OCI-LY1 (cell line): Measurements from ENCODE around the gene FRMD1.

Source experiments
- H2AFZ ChIP-seq: fragments of 200-600 bp; sonication (generic), shearing (Covaris generic); 2 replicates; pipeline ENCODE4 v1.6.0; 2014; ENCODE audit warnings: antibody characterized with exemption, mild to moderate bottlenecking, low read length
- H3F3A ChIP-seq: fragments of 200-600 bp; sonication (generic), shearing (Covaris generic); 2 replicates; pipeline ENCODE4 v1.6.0; 2014; ENCODE audit warnings: mild to moderate bottlenecking, antibody characterized with exemption, low read length, moderate library complexity; ENCODE audit not compliant: insufficient read depth
- H3K27ac ChIP-seq: fragments of 200-600 bp; sonication (generic); 2 replicates; pipeline ENCODE4 v1.5.1; 2014; ENCODE audit warnings: low read length, mixed run types, mild to moderate bottlenecking, low read depth; ENCODE audit not compliant: poor library complexity, severe bottlenecking
- H3K27me3 ChIP-seq: fragments of 200-600 bp; sonication (generic); 2 replicates; pipeline ENCODE4 v1.6.0; 2014; ENCODE audit warnings: antibody characterized with exemption, mild to moderate bottlenecking, low read length, moderate library complexity; ENCODE audit not compliant: insufficient read depth
- H3K36me3 ChIP-seq: fragments of 200-600 bp; sonication (generic); 2 replicates; pipeline ENCODE4 v1.6.1; 2014; ENCODE audit warnings: mild to moderate bottlenecking, antibody characterized with exemption, low read length, moderate library complexity, mixed read lengths; ENCODE audit not compliant: insufficient read depth
- H3K4me1 ChIP-seq: fragments of 200-600 bp; sonication (generic); 2 replicates; pipeline ENCODE4 v1.5.1; 2014; ENCODE audit warnings: mild to moderate bottlenecking, low read length, moderate library complexity; ENCODE audit not compliant: insufficient read depth, severe bottlenecking
- H3K4me2 ChIP-seq: fragments of 200-600 bp; sonication (generic), shearing (Covaris generic); 2 replicates; pipeline ENCODE4 v1.6.1; 2014; ENCODE audit warnings: low read length
- H3K4me3 ChIP-seq: fragments of 200-600 bp; sonication (generic); 2 replicates; pipeline ENCODE4 v1.5.1; 2014; ENCODE audit warnings: low read length, low read depth, mild to moderate bottlenecking, mixed read lengths; ENCODE audit not compliant: poor library complexity, severe bottlenecking
- H3K79me2 ChIP-seq: fragments of 200-600 bp; shearing (Covaris generic); 2 replicates; pipeline ENCODE4 v1.6.1; 2016; ENCODE audit warnings: mixed run types, low read length, mixed read lengths; ENCODE audit not compliant: insufficient read depth
- H3K9ac ChIP-seq: fragments of 200-600 bp; sonication (generic), shearing (Covaris generic); 2 replicates; pipeline ENCODE4 v1.6.1; 2014; ENCODE audit warnings: mild to moderate bottlenecking, low read length, mixed read lengths
- H3K9me2 ChIP-seq: fragments of 200-600 bp; sonication (generic), shearing (Covaris generic); 2 replicates; pipeline ENCODE4 v1.6.1; 2014; ENCODE audit warnings: low read depth, mild to moderate bottlenecking, low read length, mixed read lengths
- H3K9me3 ChIP-seq: fragments of 200-600 bp; shearing (Covaris generic); 2 replicates; pipeline ENCODE4 v1.6.1; 2014; ENCODE audit warnings: low read length, mixed read lengths
- H4K20me1 ChIP-seq: fragments of 200-600 bp; sonication (generic), shearing (Covaris generic); 2 replicates; pipeline ENCODE4 v1.6.0; 2016; ENCODE audit warnings: mild to moderate bottlenecking, low read length; ENCODE audit not compliant: insufficient read depth
- CTCF ChIP-seq: fragments of 200-600 bp; sonication (generic), shearing (Covaris generic); IDR thresholded peaks from 2 replicates; pipeline ENCODE4 v1.5.1; 2017; ENCODE audit warnings: mild to moderate bottlenecking, antibody characterized with exemption, low read length, moderate library complexity, mixed read lengths
- EZH2 ChIP-seq: fragments of 200-600 bp; sonication (generic), shearing (Covaris generic); IDR thresholded peaks from 2 replicates; pipeline ENCODE4 v1.8.0; 2017; ENCODE audit warnings: borderline replicate concordance, mixed run types, mild to moderate bottlenecking, antibody characterized with exemption, low read length, moderate library complexity, mixed read lengths

FRMD1 gene

DNA sequence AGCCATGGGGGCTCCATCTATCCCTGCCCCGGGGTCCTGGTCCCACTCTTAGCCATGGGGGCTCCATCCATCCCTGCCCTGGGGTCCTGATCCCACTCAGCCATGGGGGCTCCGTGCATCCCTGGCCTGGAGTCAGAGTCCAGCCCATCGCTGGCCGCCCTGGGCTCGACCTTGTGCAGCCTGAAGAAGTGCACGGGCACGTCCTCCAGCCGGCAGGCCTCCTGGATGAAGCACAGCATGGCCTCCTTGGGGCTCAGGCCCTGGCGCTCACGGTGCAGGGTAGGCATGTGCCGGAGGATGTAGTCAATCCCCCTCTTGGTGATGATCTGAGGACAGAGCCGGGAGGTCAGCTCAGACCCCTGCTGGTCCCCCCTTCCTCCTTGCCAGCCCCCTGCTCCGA is 15.6 kb downstream of the FRMD1 start:
- Histone ChIP-seq H3K4me1 (no peaks in the 10 kb centered on the region), H3F3A (no peaks in the 10 kb centered on the region), H3K4me2 (no peak overlapping the region), H3K36me3 (no peaks in the 10 kb centered on the region), H3K9me3 (no peaks in the 10 kb centered on the region), H3K9me2 (no peaks in the 10 kb centered on the region), H2AFZ (no peak overlapping the region), H3K4me3 (no peak overlapping the region), H3K27me3 (no peaks in the 10 kb centered on the region), H3K79me2 (no peaks in the 10 kb centered on the region), H4K20me1 (no peaks in the 10 kb centered on the region), H3K9ac (no peak overlapping the region), H3K27ac (no peak overlapping the region)
- no peak for TF ChIP-seq CTCF
- no peak for TF ChIP-seq EZH2

GRCh38 chr6:168062346-168063289 is 16.4 kb downstream of the FRMD1 start:
- Histone ChIP-seq H3K36me3 (no peaks in the 10 kb centered on the region), H3K27me3 (no peaks in the 10 kb centered on the region), H3K4me1 (no peaks in the 10 kb centered on the region), H3K4me2 (no peak overlapping the region), H3K9ac (no peak overlapping the region), H4K20me1 (no peaks in the 10 kb centered on the region), H3K9me2 (no peaks in the 10 kb centered on the region), H3F3A (no peaks in the 10 kb centered on the region), H2AFZ (no peak overlapping the region), H3K79me2 (no peaks in the 10 kb centered on the region), H3K4me3 (no peak overlapping the region), H3K9me3 (no peaks in the 10 kb centered on the region), H3K27ac (no peak overlapping the region)
- TF ChIP-seq EZH2, result no peak
- no peak for TF ChIP-seq CTCF

DNA sequence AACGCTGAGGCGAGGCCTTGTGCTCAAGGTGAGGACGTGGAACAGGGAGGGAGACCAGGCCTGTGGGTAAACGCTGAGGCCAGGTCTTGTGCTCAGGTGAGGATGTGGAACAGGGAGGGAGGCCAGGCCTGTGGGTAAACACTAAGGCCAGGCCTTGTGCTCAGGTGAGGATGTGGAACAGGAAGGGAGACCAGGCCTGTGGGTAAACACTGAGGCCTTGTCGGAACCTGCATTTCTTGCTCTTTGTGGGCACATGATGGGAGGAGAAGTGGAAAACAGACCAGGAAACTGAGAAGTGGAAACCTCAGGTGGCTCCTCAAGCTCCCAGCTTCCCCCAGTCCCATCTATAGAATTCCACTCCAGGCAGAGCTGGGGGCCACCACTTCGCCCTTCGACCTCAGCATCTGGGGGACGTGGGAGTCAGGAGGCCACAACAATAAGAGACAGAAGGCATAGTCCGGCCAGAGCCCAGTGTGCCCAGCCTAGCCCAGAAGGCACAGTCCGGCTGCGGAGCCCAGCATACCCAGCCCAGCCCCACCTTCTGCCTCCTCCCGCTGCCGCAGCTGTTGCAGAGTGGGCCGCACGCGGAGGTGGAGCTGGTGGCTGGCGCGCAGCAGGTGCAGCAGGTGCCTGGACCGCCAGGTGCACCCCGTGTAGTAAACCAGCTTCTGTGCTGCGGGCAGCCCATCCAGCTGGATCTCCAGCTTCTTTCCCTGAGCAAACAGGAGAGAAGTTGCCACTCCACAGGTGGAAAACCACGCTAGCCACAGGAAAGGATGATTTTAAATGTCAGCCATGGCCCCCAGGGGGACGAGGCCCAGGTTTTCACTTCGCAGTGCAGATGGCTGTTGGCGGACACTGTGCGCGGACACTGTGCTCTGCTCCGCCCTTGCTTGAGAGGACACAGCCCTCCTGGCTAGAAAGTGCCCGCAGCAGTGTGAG is 17.5 kb downstream of the FRMD1 start:
- Histone ChIP-seq H3K4me3 (no peak overlapping the region), H3F3A (no peaks in the 10 kb centered on the region), H4K20me1 (no peaks in the 10 kb centered on the region), H3K9ac (no peak overlapping the region), H3K27ac (no peak overlapping the region), H2AFZ (no peak overlapping the region), H3K4me2 (no peak overlapping the region), H3K4me1 (no peaks in the 10 kb centered on the region), H3K36me3 (no peaks in the 10 kb centered on the region), H3K27me3 (no peaks in the 10 kb centered on the region), H3K9me3 (no peaks in the 10 kb centered on the region), H3K79me2 (no peaks in the 10 kb centered on the region), H3K9me2 (no peaks in the 10 kb centered on the region)
- TF ChIP-seq CTCF, result no peak
- TF ChIP-seq EZH2, result no peak
